K562 (cell line): ENCODE data around the gene DCST1. TPM values are rescaled to one million over a fixed set of nuclear protein-coding genes. Genes with fewer than 3 reads are reported as not detected.

Experiments
- BMI1 ChIP-seq: fragments of 150-350 bp; IDR thresholded peaks from 2 replicates; pipeline ENCODE4 v1.6.1; 2014; ENCODE audit warnings: low read length
- ELF1 ChIP-seq: fragments of 200-800 bp; sonication (Bioruptor generic); IDR thresholded peaks from 2 replicates; pipeline ENCODE4 v1.6.1; 2016; ENCODE audit warnings: missing genetic modification characterization, missing compliant biosample characterization
- ELF4 ChIP-seq: fragments of 450-650 bp; formaldehyde crosslinking; IDR thresholded peaks from 2 replicates; pipeline ENCODE4 v1.4.0; 2022; ENCODE audit warnings: missing genetic modification characterization
- ERF ChIP-seq: fragments of 450-650 bp; formaldehyde crosslinking; IDR thresholded peaks from 2 replicates; pipeline ENCODE4 v1.4.0; 2020; ENCODE audit warnings: mild to moderate bottlenecking, mixed read lengths
- HDAC3 ChIP-seq: fragments of 450-650 bp; IDR thresholded peaks from 2 replicates; pipeline ENCODE4 v1.6.1; 2018; ENCODE audit warnings: borderline replicate concordance, mild to moderate bottlenecking, moderate library complexity; ENCODE audit not compliant: partially characterized antibody
- KAT8 ChIP-seq: fragments of 450-650 bp; IDR thresholded peaks from 2 replicates; pipeline ENCODE4 v1.6.1; 2016; ENCODE audit warnings: low read depth, mild to moderate bottlenecking
- MTA1 ChIP-seq: fragments of 450-650 bp; IDR thresholded peaks from 2 replicates; pipeline ENCODE4 v1.6.1; 2017; ENCODE audit warnings: borderline replicate concordance
- SRSF1 ChIP-seq: fragments of 200-400 bp; formaldehyde crosslinking; IDR thresholded peaks from 2 replicates; pipeline ENCODE4 v1.6.1; 2017; ENCODE audit warnings: mild to moderate bottlenecking, low read depth, low read length, moderate library complexity
- TOE1 ChIP-seq, 2 experiments: fragments of 450-650 bp in 1 of 2; sonication (generic) in 1 of 2; formaldehyde crosslinking in 1 of 2; IDR thresholded peaks; 2 replicates each; pipeline versions ENCODE4 v1.7.1 to v1.8.0; 2016 to 2022; ENCODE audit warnings: borderline replicate concordance in 2 of 2, mild to moderate bottlenecking in 2 of 2, antibody characterized with exemption in 1 of 2, inconsistent platforms in 1 of 2, low read depth in 1 of 2, missing genetic modification reagents in 1 of 2, moderate library complexity in 1 of 2
- polyA plus RNA-seq, 8 experiments: library from polyadenylated mRNA; depleted of rRNA in 4 of 8; stranded (reverse) in 5 of 8; unstranded in 3 of 8; fragments of >200 nt; fragmentation: Nextera tagmentation in 2 of 8; fragmentation: Illumina TruSeq in 1 of 8; extraction: Ambion mirVana in 2 of 8; extraction: Trizol in 1 of 8; gene quantifications; 2 replicates each; pipeline versions ENCODE4 v1.2.1 to v1.2.3, GENCODE V29; 2011 to 2014; ENCODE audit warnings: inconsistent platforms in 1 of 8, missing spikeins in 1 of 8
- total RNA-seq, 7 experiments: library from RNA; depleted of rRNA in 6 of 7; stranded (reverse); fragments of >200 nt in 6 of 7; fragmentation: Illumina TruSeq in 2 of 7; extraction: Trizol in 2 of 7; gene quantifications; 2 replicates each; pipeline versions ENCODE4 v1.2.1 to v1.2.3, GENCODE V29; 2011 to 2021; ENCODE audit warnings: low replicate concordance in 1 of 7
- TF ChIP-seq, protein P1 (sequence below): fragments of 450-650 bp; IDR thresholded peaks from 2 replicates; pipeline ENCODE4 v1.6.1; 2014; ENCODE audit warnings: low read depth, mild to moderate bottlenecking, moderate library complexity, borderline replicate concordance
- TF ChIP-seq, protein P2 (sequence below), 2 experiments: fragments of 450-650 bp; IDR thresholded peaks; 2 replicates each; pipeline ENCODE4 v1.6.1; 2016
- TF ChIP-seq, protein P3 (sequence below): fragments of 250-450 bp; sonication (Bioruptor Pico); IDR thresholded peaks from 2 replicates; pipeline ENCODE4 v1.4.0; 2020; ENCODE audit warnings: mild to moderate bottlenecking, moderate library complexity
- TF ChIP-seq, protein P4 (sequence below), 2 experiments: fragments of 250-450 bp in 1 of 2; fragments of 450-650 bp in 1 of 2; sonication (Bioruptor Pico) in 1 of 2; IDR thresholded peaks; 2 replicates each; pipeline versions ENCODE4 v1.6.1 to v1.8.0; 2016 to 2021; ENCODE audit warnings: mild to moderate bottlenecking in 2 of 2, moderate library complexity in 2 of 2, missing compliant biosample characterization in 1 of 2, missing genetic modification characterization in 1 of 2

The DCST1 gene
- total and polyA plus RNA-seq, 9 of the 15 experiments (the other 6 are each of a cell fraction or from before 2014, with no cell fraction given): not detected

DNA sequence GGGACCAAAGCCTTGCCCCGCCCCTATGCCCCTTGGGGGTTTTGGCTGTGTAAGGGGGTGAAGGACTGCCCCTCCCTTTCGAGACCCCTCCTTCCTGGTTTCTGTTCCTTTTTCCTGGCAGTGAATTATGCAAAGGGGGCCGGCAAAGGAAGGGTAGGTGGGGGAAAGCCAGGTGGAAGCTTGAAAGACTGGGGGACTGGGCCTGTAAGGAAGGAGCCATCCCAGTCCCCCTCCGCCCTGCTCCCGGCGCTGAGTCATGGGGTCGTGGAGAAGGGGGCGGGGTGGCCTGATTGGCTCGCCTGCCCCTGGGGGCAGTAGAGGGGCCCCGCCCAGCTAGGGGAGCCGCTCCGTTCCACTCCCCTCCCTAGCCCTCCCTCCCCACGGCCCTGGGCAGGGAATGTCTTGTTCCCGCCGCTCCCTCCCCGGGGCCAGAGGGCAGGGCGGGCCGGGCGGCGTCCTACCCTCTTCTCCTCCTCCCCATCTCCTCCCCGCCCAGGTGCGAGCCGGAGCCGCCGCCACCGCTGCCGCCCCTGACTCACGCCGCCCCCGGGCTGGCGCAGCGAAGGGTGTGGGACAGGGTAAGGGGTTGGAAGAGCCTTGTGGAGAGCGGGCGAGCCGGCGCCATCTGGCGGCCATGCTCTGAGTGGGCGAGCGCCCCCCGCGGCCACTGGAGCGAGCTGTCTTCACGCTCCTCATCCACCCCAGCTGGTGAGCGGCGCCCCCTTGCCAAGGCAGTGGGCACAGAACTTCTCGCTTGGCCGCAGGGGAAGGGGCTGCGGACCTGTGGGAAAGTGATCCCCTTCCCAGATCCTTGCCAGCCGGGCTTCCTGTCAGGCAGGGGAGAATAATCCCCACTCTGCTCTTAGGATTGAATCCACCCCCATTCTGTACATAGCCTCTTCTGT is 16.3 kb upstream of the DCST1 start (continued):
- no peak for TF ChIP-seq KAT8
- no peak for TF ChIP-seq HDAC3
- TF ChIP-seq, protein P1, sequence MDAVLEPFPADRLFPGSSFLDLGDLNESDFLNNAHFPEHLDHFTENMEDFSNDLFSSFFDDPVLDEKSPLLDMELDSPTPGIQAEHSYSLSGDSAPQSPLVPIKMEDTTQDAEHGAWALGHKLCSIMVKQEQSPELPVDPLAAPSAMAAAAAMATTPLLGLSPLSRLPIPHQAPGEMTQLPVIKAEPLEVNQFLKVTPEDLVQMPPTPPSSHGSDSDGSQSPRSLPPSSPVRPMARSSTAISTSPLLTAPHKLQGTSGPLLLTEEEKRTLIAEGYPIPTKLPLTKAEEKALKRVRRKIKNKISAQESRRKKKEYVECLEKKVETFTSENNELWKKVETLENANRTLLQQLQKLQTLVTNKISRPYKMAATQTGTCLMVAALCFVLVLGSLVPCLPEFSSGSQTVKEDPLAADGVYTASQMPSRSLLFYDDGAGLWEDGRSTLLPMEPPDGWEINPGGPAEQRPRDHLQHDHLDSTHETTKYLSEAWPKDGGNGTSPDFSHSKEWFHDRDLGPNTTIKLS: no peak
- TF ChIP-seq MTA1: peak; percentile 24; the same call in 1 of the 2 replicates
- no peak; the same call in 1 of the 2 replicates for TF ChIP-seq ELF1 (tag)
- TF ChIP-seq SRSF1: no peak
- TF ChIP-seq BMI1: no peak
- TF ChIP-seq ELF4 (CRISPR knock-in tag): peak; percentile 90
- TF ChIP-seq ERF (CRISPR knock-in tag): 0 out of 2 replicates have a peak, but pooled peaks have one; percentile 54
- TF ChIP-seq, protein P2, sequence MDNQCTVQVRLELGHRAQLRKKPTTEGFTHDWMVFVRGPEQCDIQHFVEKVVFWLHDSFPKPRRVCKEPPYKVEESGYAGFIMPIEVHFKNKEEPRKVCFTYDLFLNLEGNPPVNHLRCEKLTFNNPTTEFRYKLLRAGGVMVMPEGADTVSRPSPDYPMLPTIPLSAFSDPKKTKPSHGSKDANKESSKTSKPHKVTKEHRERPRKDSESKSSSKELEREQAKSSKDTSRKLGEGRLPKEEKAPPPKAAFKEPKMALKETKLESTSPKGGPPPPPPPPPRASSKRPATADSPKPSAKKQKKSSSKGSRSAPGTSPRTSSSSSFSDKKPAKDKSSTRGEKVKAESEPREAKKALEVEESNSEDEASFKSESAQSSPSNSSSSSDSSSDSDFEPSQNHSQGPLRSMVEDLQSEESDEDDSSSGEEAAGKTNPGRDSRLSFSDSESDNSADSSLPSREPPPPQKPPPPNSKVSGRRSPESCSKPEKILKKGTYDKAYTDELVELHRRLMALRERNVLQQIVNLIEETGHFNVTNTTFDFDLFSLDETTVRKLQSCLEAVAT (IDR thresholded peaks at IDR 0.05): peak; percentile 56 to 98; a peak in 3 of 4 replicates
- TF ChIP-seq, protein P3, sequence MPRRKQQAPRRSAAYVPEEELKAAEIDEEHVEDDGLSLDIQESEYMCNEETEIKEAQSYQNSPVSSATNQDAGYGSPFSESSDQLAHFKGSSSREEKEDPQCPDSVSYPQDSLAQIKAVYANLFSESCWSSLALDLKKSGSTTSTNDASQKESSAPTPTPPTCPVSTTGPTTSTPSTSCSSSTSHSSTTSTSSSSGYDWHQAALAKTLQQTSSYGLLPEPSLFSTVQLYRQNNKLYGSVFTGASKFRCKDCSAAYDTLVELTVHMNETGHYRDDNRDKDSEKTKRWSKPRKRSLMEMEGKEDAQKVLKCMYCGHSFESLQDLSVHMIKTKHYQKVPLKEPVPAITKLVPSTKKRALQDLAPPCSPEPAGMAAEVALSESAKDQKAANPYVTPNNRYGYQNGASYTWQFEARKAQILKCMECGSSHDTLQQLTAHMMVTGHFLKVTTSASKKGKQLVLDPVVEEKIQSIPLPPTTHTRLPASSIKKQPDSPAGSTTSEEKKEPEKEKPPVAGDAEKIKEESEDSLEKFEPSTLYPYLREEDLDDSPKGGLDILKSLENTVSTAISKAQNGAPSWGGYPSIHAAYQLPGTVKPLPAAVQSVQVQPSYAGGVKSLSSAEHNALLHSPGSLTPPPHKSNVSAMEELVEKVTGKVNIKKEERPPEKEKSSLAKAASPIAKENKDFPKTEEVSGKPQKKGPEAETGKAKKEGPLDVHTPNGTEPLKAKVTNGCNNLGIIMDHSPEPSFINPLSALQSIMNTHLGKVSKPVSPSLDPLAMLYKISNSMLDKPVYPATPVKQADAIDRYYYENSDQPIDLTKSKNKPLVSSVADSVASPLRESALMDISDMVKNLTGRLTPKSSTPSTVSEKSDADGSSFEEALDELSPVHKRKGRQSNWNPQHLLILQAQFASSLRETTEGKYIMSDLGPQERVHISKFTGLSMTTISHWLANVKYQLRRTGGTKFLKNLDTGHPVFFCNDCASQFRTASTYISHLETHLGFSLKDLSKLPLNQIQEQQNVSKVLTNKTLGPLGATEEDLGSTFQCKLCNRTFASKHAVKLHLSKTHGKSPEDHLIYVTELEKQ (CRISPR knock-in tag): no peak
- TF ChIP-seq TOE1 (IDR thresholded peaks at IDR 0.05; ENCODE audit: borderline replicate concordance): peak; percentile 62; the same call in 1 of the 2 replicates
- TF ChIP-seq TOE1 (CRISPR knock-in tag; IDR thresholded peaks at IDR 0.05; ENCODE audit: borderline replicate concordance, low read depth): 0 out of 2 replicates have a peak, but pooled peaks have one; percentile 29
- TF ChIP-seq, protein P4, sequence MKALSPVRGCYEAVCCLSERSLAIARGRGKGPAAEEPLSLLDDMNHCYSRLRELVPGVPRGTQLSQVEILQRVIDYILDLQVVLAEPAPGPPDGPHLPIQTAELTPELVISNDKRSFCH (CRISPR knock-in tag; IDR thresholded peaks at IDR 0.05): no peak
- TF ChIP-seq, protein P4 (tag; IDR thresholded peaks at IDR 0.05): peak; percentile 90; the same call in 1 of the 2 replicates
